Gastroesophageal sphincter (tissue), 4 donors: Measurements from ENCODE around the gene ERVK3-1. TPM values are rescaled to one million over a fixed set of nuclear protein-coding genes. Genes with fewer than 3 reads are reported as not detected.

Experiments used
- ATAC-seq: fragments of 150-250 bp; one replicate; pipeline ENCODE4 v1.9.1; 2016; ENCODE audit warnings: mild to moderate bottlenecking, moderate library complexity
- H3K27ac ChIP-seq, 4 donors: fragments of 200-600 bp; sonication (generic) in 3 of 4; 1 replicate in 3 of 4; 2 replicates in 1 of 4; pipeline ENCODE4 v1.5.1; 2016 to 2019
- H3K27me3 ChIP-seq: fragments of 200-600 bp; sonication (generic); one replicate; pipeline ENCODE4 v1.5.1; 2019
- H3K36me3 ChIP-seq, 2 donors: fragments of 200-600 bp; sonication (generic); one replicate each; pipeline ENCODE4 v1.5.1; 2019; ENCODE audit warnings: control low read depth in 1 of 2
- H3K4me1 ChIP-seq, 3 donors: fragments of 200-600 bp; sonication (generic); 1 replicate in 2 of 3; 2 replicates in 1 of 3; pipeline ENCODE4 v1.5.1; 2016 to 2019; ENCODE audit warnings: control low read depth in 2 of 3
- H3K4me3 ChIP-seq, 2 donors: fragments of 200-600 bp; sonication (generic); one replicate each; pipeline ENCODE4 v1.5.1; 2019; ENCODE audit warnings: mild to moderate bottlenecking in 1 of 2, moderate library complexity in 1 of 2
- H3K9me3 ChIP-seq, 3 donors: fragments of 200-600 bp; sonication (generic); one replicate each; pipeline ENCODE4 v1.5.1; 2017 to 2019; ENCODE audit warnings: control low read depth in 2 of 3
- EP300 ChIP-seq: sonication (generic); formaldehyde crosslinking; IDR thresholded peaks from one replicate; pipeline ENCODE4 v1.6.1; 2017; ENCODE audit warnings: antibody characterized with exemption, mild to moderate bottlenecking
- POLR2A ChIP-seq, 2 donors: fragments of 450-650 bp; IDR thresholded peaks; one replicate each; pipeline ENCODE4 v1.6.1; 2017; ENCODE audit warnings: antibody characterized with exemption in 2 of 2, mild to moderate bottlenecking in 2 of 2, moderate library complexity in 1 of 2
- POLR2AphosphoS5 ChIP-seq: sonication (generic); formaldehyde crosslinking; IDR thresholded peaks from one replicate; pipeline ENCODE4 v1.6.1; 2017; ENCODE audit warnings: antibody characterized with exemption
- WGBS, 2 donors: methylation state at CpG; one replicate each; pipeline ENCODE4 v1.1.5; 2018; ENCODE audit warnings: low coverage in 1 of 2; 5-methylcytosine and 5-hydroxymethylcytosine counted together
- total RNA-seq, 4 donors: library from RNA; depleted of rRNA; stranded (reverse); fragments of >200 nt; gene quantifications; one replicate each; pipeline ENCODE4 v1.1.0, GENCODE V29; 2016
- TF ChIP-seq, protein P1 (sequence below), 4 experiments: fragments of 200-600 bp in 2 of 4; fragments of 450-650 bp in 2 of 4; sonication (generic) in 1 of 4; IDR thresholded peaks; one replicate each; pipeline ENCODE4 v1.5.1; 2017 to 2019; ENCODE audit warnings: antibody characterized with exemption in 4 of 4, mild to moderate bottlenecking in 2 of 4, moderate library complexity in 2 of 4

Gene ERVK3-1
- total RNA-seq, 4 donors from 2014 or later = 31.7 to 67.2 (median 41.5) TPM

DNA sequence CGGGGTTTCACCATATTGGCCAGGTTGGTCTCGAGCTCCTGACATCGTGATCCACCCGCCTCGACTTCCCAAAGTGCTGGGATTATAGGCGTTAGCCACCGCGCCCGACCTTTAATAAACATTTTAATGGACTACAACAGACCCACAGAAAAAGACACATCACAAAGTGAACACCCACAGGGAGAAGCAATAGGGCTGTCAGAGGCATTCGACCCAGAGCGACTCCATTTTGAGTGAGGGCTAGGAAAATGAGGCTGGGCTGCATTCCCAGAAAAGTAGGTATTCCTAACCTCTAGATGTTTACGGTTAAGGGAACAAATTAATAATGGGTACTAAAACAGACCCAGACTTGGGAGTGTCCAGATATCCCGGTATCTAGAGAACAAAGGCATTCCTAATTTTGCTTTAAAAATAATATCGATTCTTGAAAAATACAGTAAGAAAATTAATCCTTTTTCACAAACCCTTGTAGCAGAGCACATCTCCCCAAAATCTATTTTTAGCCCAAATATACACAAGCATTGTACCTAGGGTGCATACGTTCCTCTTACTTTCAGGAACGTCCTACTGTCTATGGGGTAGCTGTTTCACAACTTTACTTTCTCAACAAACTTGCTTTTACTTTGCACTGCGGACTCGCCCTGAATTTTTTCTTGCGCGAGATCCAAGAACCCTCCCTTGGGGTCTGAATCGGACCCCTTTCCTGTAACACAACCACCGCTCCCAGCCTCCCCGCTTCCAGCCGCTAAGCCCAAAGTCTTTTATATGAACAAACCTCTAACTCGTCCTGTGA lies 27.2 kb upstream of the ERVK3-1 start:
- H3K4me3 ChIP-seq = peak overlapping the region; percentile 66 to 90
- peaks cover 0 to 49% of the 10 kb centered on the region in 2 donors for H3K36me3 ChIP-seq
- H3K9me3 ChIP-seq = peaks cover 0 to 44% (median 0%) of the 10 kb centered on the region in 3 donors
- WGBS, 2 donors = 10 to 24% methylated on average over 13 to 18 of the region's 25 CpGs
- peak; percentile 39 for ATAC-seq
- H3K4me1 ChIP-seq = peaks cover 0 to 35% (median 0%) of the 10 kb centered on the region in 3 donors
- H3K27ac ChIP-seq = peak overlapping the region; percentile 72 to 95 (median 92)
- no peaks in the 10 kb centered on the region for H3K27me3 ChIP-seq
- TF ChIP-seq, protein P1, sequence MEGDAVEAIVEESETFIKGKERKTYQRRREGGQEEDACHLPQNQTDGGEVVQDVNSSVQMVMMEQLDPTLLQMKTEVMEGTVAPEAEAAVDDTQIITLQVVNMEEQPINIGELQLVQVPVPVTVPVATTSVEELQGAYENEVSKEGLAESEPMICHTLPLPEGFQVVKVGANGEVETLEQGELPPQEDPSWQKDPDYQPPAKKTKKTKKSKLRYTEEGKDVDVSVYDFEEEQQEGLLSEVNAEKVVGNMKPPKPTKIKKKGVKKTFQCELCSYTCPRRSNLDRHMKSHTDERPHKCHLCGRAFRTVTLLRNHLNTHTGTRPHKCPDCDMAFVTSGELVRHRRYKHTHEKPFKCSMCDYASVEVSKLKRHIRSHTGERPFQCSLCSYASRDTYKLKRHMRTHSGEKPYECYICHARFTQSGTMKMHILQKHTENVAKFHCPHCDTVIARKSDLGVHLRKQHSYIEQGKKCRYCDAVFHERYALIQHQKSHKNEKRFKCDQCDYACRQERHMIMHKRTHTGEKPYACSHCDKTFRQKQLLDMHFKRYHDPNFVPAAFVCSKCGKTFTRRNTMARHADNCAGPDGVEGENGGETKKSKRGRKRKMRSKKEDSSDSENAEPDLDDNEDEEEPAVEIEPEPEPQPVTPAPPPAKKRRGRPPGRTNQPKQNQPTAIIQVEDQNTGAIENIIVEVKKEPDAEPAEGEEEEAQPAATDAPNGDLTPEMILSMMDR (IDR thresholded peaks at IDR 0.05) = no peak
- no peak for TF ChIP-seq POLR2A (IDR thresholded peaks at IDR 0.05)
- TF ChIP-seq POLR2AphosphoS5 = no peak
- TF ChIP-seq EP300 = no peak

DNA sequence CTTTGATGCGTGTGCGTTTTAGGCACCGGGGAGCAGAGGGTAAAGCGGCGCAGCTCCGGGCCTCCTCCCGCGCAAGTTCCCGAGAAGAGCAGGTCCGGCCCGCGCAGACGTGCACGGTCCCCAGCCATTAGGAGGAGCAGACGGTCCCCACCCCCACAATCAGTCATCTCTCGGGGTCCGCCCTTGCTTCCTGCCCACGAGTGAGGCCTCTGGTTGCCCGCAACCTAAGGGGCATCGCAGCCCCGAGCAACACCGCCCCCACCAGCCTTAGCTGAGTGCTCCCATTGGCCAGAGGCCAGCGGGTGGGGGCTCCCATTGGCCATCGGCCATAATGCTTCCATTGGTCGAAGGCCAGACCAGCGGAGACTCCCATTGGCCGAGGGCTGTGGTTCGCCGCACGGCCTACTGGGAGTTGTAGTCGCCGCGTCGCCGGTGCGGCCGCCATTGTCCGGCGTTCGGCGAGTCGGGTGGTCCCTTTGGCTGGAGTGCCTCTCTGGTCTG lies 26.6 kb upstream of the ERVK3-1 start, which contains the start of gene ZNF8:
Gene ZNF8, plus strand, starts transcription at position 415 of the 501 bp plus-strand sequence. CDS start 127 bp downstream, outside the sequence.
- Histone ChIP-seq H3K27ac (peak within 1 kb of the TSS; percentile 72 to 95 (median 92)), H3K9me3 (peaks cover 0 to 38% (median 0%) of the 10 kb centered on the region in 3 donors), H3K4me3 (peak within 1 kb of the TSS; percentile 66 to 90), H3K4me1 (peaks cover 0 to 35% (median 0%) of the 10 kb centered on the region in 3 donors), H3K27me3 (no peaks in the 10 kb centered on the region), H3K36me3 (peaks cover 0 to 46% of the 10 kb centered on the region in 2 donors)
- ATAC-seq = peak; percentile 98
- WGBS, 2 donors = no CpG with 5 or more reads among the region's 42 CpGs
- TF ChIP-seq, protein P1 (IDR thresholded peaks at IDR 0.05) = peak in 1 of 4 experiments; percentile 41
- TF ChIP-seq EP300 (no peak), POLR2AphosphoS5 (peak; percentile 97), POLR2A (IDR thresholded peaks at IDR 0.05) (peak; percentile 29 to 54)

DNA sequence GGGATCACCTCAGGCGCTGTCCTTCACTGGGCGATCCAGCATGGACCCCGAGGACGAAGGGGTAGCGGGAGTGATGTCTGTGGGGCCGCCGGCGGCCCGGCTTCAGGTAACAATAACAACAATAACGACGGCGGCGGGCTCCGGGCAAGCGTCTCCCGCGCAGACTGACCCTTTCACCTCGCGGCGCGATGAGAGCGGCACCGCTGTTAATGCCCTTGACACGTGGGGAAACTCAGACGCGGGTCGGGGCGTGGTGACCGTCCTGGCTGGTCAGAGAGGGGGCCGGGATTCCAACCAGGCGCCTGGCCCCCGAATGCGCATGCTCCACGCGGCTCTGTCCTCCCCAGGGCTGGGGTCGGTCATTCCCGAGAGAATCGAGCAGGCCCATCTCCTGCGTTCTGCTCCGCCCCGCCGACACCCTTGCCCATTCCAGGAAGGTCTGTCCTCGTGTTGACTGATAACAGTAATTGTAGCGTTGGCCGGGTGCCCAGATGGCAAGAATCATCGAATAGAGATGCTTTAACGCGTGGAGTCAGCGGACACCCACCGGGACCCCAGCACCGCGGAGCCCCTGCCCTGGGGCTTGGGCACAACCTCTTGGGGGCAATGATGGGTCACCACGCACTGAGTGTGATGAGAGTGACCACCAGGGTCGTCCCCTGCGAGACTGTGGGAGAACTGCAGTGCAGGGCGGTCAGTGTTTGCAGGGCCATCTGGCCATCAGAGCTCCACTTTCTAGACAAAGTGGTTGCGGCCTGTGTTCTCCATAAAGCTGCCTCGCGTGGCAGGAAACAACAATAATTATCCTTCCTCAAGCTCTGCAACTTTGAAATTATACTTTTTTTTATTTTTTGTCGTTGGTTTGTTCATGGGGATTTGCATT lies 25.9 kb upstream of the ERVK3-1 start:
- H3K27me3 ChIP-seq = no peaks in the 10 kb centered on the region
- 14% methylated on average over 1 of the region's 60 CpGs; no CpG with 5 or more reads in 1 of the 2 donors for WGBS, 2 donors
- ATAC-seq = peak; percentile 28
- H3K9me3 ChIP-seq = peaks cover 0 to 31% (median 0%) of the 10 kb centered on the region in 3 donors
- peaks cover 0 to 46% of the 10 kb centered on the region in 2 donors for H3K36me3 ChIP-seq
- TF ChIP-seq POLR2AphosphoS5 (peak; percentile 31), POLR2A (IDR thresholded peaks at IDR 0.05) (no peak)
- peak overlapping the region; percentile 53 to 95 (median 92) for H3K27ac ChIP-seq
- H3K4me1 ChIP-seq = peaks cover 0 to 35% (median 0%) of the 10 kb centered on the region in 3 donors
- H3K4me3 ChIP-seq = peak overlapping the region; percentile 66 to 90

DNA sequence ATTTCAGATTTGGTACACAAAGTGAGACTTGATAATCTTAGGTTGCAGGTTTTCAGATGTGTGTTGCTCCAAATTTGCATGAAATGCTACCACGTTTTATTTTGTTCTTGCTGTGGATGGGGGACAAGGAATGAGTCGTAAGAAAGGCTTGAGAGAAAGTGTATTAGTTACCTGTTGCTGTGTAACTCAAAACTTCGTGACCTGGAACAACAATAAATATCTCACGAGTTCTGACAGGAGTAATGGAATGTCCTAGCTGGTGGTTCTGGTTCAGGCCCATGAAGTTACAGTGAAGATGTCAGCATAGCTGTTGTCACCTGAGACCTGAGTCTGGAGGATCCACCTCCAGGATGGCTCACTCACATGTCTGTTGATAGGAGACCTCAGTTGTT lies 25.3 kb upstream of the ERVK3-1 start:
- peaks cover 0 to 24% (median 0%) of the 10 kb centered on the region in 3 donors for H3K9me3 ChIP-seq
- 59 to 79% methylated on average over 2 to 4 of the region's 4 CpGs for WGBS, 2 donors
- H3K4me3 ChIP-seq = peak overlapping the region in 1 of 2 donors; percentile 90

More for the DNA sequence above, 25.3 kb upstream of the ERVK3-1 start:
- H3K4me1 ChIP-seq = peaks cover 0 to 35% (median 0%) of the 10 kb centered on the region in 3 donors
- ATAC-seq = no peak
- H3K27ac ChIP-seq = peak overlapping the region in 2 of 4 donors; percentile 91 to 92
- no peaks in the 10 kb centered on the region for H3K27me3 ChIP-seq
- TF ChIP-seq, protein P1 (IDR thresholded peaks at IDR 0.05) = no peak
- TF ChIP-seq EP300 (no peak), POLR2A (IDR thresholded peaks at IDR 0.05) (no peak), POLR2AphosphoS5 (no peak)
- peaks cover 0 to 45% of the 10 kb centered on the region in 2 donors for H3K36me3 ChIP-seq
